Testis (tissue), 3 donors: Measurements from ENCODE around the gene SLCO4A1. TPM values are rescaled to one million over a fixed set of nuclear protein-coding genes. Genes with fewer than 3 reads are reported as not detected.

Experiments used
- DNase-seq: peaks from one replicate; pipeline ENCODE4 v3.0.0-alpha.2; 2019
- H3K27ac ChIP-seq, 2 donors: fragments of 200-600 bp; sonication (generic); one replicate each; pipeline ENCODE4 v1.5.1; 2019
- H3K27me3 ChIP-seq: fragments of 200-600 bp; sonication (generic); one replicate; pipeline ENCODE4 v1.5.1; 2019
- H3K36me3 ChIP-seq: fragments of 200-600 bp; sonication (generic); one replicate; pipeline ENCODE4 v1.5.1; 2017; ENCODE audit warnings: low read depth; ENCODE audit errors: missing control alignments
- H3K4me1 ChIP-seq: fragments of 200-600 bp; sonication (generic); one replicate; pipeline ENCODE4 v1.5.1; 2019
- H3K4me3 ChIP-seq, 2 donors: fragments of 200-600 bp; sonication (generic); one replicate each; pipeline ENCODE4 v1.5.1; 2017 to 2019
- H3K9me3 ChIP-seq: fragments of 200-600 bp; sonication (generic); one replicate; pipeline ENCODE4 v1.5.1; 2017
- CTCF ChIP-seq, 3 experiments: fragments of 450-650 bp in 2 of 3; fragments of 200-600 bp in 1 of 3; sonication (generic) in 1 of 3; IDR thresholded peaks; one replicate each; pipeline ENCODE4 v1.5.1; 2016 to 2019; ENCODE audit warnings: antibody characterized with exemption in 3 of 3, mild to moderate bottlenecking in 2 of 3, moderate library complexity in 1 of 3
- POLR2A ChIP-seq: fragments of 450-650 bp; IDR thresholded peaks from one replicate; pipeline ENCODE4 v1.6.1; 2017; ENCODE audit warnings: antibody characterized with exemption, mild to moderate bottlenecking, moderate library complexity
- WGBS, 2 donors: methylation state at CpG; one replicate each; pipeline ENCODE4 v1.1.5; 2018; 5-methylcytosine and 5-hydroxymethylcytosine counted together
- intact Hi-C: fragments of 100-400 bp; cut with DNase I; formaldehyde crosslinking; loops from one replicate; pipeline ENCODE4 v1.15.1; 2023; ENCODE audit warnings: low total_unique reads
- polyA plus RNA-seq: library from polyadenylated mRNA; stranded (reverse); fragments of 350-450 nt; fragmentation: Illumina TruSeq; extraction: RNeasy Lipid Tissue Mini Kit (QIAGEN cat#74804); gene quantifications from one replicate; pipeline ENCODE4 v1.2.3, GENCODE V29; 2014; ENCODE audit warnings: low read depth, low replicate concordance; ENCODE audit not compliant: insufficient read depth
- total RNA-seq, 2 donors: library from RNA; depleted of rRNA; stranded (reverse); fragments of >200 nt; gene quantifications; one replicate each; pipeline ENCODE4 v1.2.3, GENCODE V29; 2016

The SLCO4A1 gene
- total and polyA plus RNA-seq, 3 donors from 2014 or later = 4.2 to 14.2 (median 9.8) TPM

- intact Hi-C loops = no loop called here
Observed at GRCh38 chr20:62639765-62640164, 2.5 kb upstream of the SLCO4A1 start.

GRCh38 chr20:62640870-62641269 is 1.4 kb upstream of the SLCO4A1 start:
- TF ChIP-seq CTCF (IDR thresholded peaks at IDR 0.05) (no peak), POLR2A (no peak)
- Histone ChIP-seq H3K27me3 (no peaks in the 10 kb centered on the region), H3K27ac (no peak overlapping the region), H3K9me3 (no peaks in the 10 kb centered on the region), H3K36me3 (no peaks in the 10 kb centered on the region), H3K4me3 (peak overlapping the region in 1 of 2 donors; percentile 59), H3K4me1 (peaks cover 17% of the 10 kb centered on the region)
- WGBS, 2 donors = 74 to 79% methylated on average over 9 of the region's 9 CpGs
- intact Hi-C loops = no loop called here
- no peak for DNase-seq

More at GRCh38 chr20:62639765-62640164, 2.5 kb upstream of the SLCO4A1 start:
- DNase-seq = no peak
- 59% methylated on average over 9 of the region's 9 CpGs for WGBS, 2 donors
- TF ChIP-seq POLR2A (no peak), CTCF (IDR thresholded peaks at IDR 0.05) (no peak)
- Histone ChIP-seq H3K4me3 (no peak overlapping the region), H3K27me3 (no peaks in the 10 kb centered on the region), H3K36me3 (no peaks in the 10 kb centered on the region), H3K4me1 (peaks cover 17% of the 10 kb centered on the region), H3K27ac (peak overlapping the region in 1 of 2 donors; percentile 50), H3K9me3 (no peaks in the 10 kb centered on the region)

- 30% methylated on average over 32 of the region's 32 CpGs for WGBS, 2 donors
- Histone ChIP-seq H3K27me3 (no peaks in the 10 kb centered on the region), H3K9me3 (no peaks in the 10 kb centered on the region), H3K4me3 (peak overlapping the region; percentile 56 to 59), H3K27ac (peak overlapping the region; percentile 64 to 86), H3K36me3 (no peaks in the 10 kb centered on the region), H3K4me1 (peaks cover 17% of the 10 kb centered on the region)
- TF ChIP-seq POLR2A (no peak), CTCF (IDR thresholded peaks at IDR 0.05) (no peak)
- intact Hi-C loops = no loop called here
- no peak for DNase-seq
Observed at GRCh38 chr20:62641321-62642050, 817 bp upstream of the SLCO4A1 start.

GRCh38 chr20:62642666-62643520 is 590 bp downstream of the SLCO4A1 start:
- no peaks in the 10 kb centered on the region for H3K36me3 ChIP-seq
- no peaks in the 10 kb centered on the region for H3K9me3 ChIP-seq
- no peaks in the 10 kb centered on the region for H3K27me3 ChIP-seq
- peak overlapping the region; percentile 56 to 59 for H3K4me3 ChIP-seq
- TF ChIP-seq CTCF (IDR thresholded peaks at IDR 0.05) (no peak), POLR2A (no peak)
- intact Hi-C loops = no loop called here
- DNase-seq = peak; percentile 48
- H3K4me1 ChIP-seq = peaks cover 21% of the 10 kb centered on the region
- peak overlapping the region in 1 of 2 donors; percentile 86 for H3K27ac ChIP-seq
- WGBS, 2 donors = 2% methylated on average over 46 to 68 of the region's 84 CpGs
